GM13976 (cell line): ENCODE measurements around the gene SLC38A4.

Source experiments
- DNase-seq: peaks from one replicate; pipeline ENCODE4 v3.0.0; 2012; ENCODE audit warnings: low spot score
- in situ Hi-C: fragments of 300-500 bp; cut with MboI; formaldehyde crosslinking; loops from one replicate; pipeline ENCODE4 v1.12.0; 2022; ENCODE audit warnings: low sequenced_read_pairs, mixed read lengths, inconsistent platforms; ENCODE audit not compliant: unreplicated experiment
- TF ChIP-seq, protein P1 (sequence below): IDR thresholded peaks from 2 replicates; pipeline ENCODE4 v1.5.1; 2012; ENCODE audit warnings: borderline replicate concordance, mild to moderate bottlenecking; ENCODE audit not compliant: insufficient read depth; ENCODE audit errors: extremely low read depth, missing control alignments, control extremely low read depth

The SLC38A4 gene

DNA sequence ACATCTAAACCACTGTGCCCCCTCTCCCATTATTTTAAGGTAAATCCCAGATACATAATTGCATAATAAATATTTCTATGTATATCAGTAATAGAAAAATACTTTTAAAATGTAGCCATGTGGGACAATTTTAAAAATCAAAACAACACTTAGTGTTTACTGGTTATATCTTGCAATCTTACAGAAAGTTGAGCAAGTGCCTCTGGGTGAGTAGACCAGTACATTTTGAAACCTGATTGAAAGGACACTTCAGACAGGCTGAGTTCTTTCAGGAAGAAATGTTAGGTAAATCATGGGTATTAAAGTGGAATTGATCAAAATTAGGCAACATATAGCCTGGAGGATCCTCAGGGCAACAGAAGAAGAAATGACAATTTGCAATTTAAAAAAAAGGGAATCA, 7.2 kb downstream of the SLC38A4 start:
- in situ Hi-C loops = no loop called here
- TF ChIP-seq, protein P1, sequence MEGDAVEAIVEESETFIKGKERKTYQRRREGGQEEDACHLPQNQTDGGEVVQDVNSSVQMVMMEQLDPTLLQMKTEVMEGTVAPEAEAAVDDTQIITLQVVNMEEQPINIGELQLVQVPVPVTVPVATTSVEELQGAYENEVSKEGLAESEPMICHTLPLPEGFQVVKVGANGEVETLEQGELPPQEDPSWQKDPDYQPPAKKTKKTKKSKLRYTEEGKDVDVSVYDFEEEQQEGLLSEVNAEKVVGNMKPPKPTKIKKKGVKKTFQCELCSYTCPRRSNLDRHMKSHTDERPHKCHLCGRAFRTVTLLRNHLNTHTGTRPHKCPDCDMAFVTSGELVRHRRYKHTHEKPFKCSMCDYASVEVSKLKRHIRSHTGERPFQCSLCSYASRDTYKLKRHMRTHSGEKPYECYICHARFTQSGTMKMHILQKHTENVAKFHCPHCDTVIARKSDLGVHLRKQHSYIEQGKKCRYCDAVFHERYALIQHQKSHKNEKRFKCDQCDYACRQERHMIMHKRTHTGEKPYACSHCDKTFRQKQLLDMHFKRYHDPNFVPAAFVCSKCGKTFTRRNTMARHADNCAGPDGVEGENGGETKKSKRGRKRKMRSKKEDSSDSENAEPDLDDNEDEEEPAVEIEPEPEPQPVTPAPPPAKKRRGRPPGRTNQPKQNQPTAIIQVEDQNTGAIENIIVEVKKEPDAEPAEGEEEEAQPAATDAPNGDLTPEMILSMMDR = no peak
- no peak for DNase-seq

DNA sequence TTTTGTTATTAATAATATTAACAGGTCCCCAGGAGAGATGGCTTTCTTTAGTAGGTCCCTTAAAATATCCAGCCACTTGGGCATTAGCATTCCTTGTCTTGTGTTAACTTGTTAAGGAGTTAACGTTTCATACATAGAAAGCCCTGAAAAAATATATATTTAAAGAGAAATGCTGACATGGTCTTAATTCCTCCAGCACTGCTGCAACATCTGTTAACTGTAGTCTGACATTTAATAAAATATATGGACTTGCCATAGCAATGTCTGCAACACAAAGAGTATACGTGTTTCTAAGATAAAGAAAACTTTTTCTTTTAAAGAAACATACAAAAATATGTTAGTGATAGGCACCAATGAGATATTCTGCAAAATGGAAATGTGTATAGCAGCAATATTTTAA, 10.0 kb downstream of the SLC38A4 start:
- DNase-seq = no peak
- in situ Hi-C loops = no loop called here
- TF ChIP-seq, protein P1 = no peak

DNA sequence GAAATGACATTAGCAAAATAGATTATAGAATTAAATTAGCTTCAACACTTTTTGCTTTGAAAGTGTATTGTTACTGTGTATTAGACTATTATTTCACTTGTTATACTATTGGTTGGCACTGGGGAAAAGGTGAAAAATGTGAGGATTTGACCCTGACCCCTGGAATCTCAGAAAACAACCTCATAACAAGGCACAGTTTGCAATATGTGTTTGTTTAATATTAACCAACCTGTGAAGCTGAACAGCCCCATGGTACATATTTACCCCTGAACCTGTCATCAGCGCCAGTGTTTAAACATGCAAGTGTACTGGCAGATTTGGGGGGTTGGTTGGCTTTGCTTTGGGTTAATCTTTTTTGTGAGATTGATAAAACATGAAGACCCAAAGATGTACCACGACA, 11.7 kb downstream of the SLC38A4 start:
- TF ChIP-seq, protein P1 = no peak
- no peak for DNase-seq
- in situ Hi-C loops = no loop called here

DNA sequence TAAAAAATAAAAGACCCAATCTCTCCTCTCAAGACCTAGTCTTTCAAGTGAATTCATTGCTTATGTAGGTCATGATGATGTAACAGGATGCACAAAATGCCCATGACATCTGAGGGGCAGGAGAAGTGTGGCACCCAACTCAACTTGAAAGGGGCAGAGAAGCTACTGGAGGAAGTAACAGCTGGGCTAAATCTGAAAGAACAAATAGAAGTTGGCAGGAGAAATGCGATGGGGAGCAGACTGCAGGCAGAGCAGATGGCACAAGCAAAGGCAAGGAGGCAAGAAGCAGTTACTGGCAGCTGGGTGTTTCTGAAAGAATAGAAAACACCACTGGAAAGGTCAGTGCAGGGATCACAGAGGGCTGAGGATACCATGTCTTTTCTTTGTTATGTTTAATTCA, 14.6 kb downstream of the SLC38A4 start:
- TF ChIP-seq, protein P1 = no peak
- no peak for DNase-seq
- in situ Hi-C loops = no loop called here

DNA sequence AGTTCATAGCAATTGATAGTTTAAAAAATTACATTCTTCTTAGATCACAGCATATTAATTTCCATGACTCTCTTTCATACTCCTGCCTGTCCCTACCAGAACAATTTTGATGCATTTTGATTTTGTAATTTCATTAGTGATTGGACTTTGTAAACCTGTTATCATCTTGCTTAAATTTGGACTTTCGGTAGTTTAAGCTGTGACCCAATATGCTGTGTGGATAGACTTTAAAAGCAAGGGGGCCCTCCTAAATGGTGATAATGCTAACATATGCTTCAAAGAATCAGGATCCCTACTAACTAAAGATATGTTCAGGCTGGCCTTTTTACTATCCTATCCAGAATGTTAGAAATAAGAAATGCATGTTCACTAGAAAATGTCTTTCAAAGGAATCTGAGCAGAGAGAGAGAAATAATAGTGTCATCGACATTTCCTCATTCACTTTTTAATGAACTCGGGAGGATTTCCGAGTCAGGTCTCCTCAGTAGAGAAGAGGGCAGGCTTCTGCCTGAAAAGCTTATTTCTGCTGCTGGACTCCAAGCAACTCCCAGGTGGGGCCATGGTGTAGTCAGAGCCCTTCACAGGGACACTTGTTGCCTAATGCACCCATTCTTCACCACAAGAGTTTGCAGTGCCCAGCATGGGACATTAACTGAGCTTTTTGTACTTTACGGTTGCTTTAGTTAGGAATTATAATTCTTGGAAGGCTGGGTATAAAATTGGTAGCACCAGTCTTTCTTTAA, 16.7 kb downstream of the SLC38A4 start:
- TF ChIP-seq, protein P1 = no peak
- in situ Hi-C loops = no loop called here

DNA sequence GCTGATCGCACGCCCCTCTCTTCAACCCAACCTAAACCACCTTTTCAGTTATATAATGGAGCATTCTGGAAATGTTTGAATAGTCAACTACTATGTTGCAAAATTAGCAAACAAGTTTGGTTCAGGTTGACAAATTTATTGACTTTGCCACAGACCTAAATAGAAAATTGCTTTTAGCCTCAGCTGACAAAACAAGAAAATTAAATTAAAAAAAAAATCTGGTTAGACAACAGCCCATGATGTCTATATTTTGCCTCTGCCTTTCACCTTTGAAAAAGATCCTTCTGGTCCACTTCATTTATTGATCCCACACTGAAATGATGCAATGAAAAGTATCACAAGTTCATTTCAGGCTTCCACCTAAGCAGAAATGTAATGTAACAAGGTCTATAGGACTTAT, 17.5 kb downstream of the SLC38A4 start:
- in situ Hi-C loops = no loop called here
- no peak for DNase-seq
- TF ChIP-seq, protein P1 = no peak

More for the DNA sequence above, 16.7 kb downstream of the SLC38A4 start:
- DNase-seq = no peak
